ENCODE results near the gene KCNQ5.
"Not testable (repeated sequence)": the region's sequence is repeated elsewhere in the genome, so short reads cannot be mapped to it uniquely, and the experiment has no call there.

KCNQ5 gene

DNA sequence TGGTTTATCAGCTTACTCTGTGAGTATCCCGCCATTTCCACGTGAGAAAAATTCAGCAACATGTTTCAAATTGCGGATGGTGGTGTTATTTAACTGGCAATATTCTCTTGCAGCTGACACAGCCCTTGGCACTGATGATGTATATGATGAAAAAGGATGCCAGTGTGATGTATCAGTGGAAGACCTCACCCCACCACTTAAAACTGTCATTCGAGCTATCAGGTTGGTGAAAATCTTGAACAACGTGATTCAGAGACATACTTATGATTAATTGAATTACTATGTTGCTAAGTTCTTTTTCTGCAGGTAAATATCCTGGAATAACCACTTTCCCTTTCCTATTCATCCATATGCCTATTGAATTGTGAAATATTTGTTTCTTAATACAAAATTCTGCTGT lies 547.8 kb downstream of the KCNQ5 start:
- no peak for DNase-seq (ENCODE audit: low read depth in 4 of 4, low spot score in 1 of 4)

- no peak for DNase-seq (ENCODE audit: low read depth in 4 of 4, low spot score in 1 of 4)
Measured at GRCh38 chr6:73174646-73175045, 552.8 kb downstream of the KCNQ5 start.

DNA sequence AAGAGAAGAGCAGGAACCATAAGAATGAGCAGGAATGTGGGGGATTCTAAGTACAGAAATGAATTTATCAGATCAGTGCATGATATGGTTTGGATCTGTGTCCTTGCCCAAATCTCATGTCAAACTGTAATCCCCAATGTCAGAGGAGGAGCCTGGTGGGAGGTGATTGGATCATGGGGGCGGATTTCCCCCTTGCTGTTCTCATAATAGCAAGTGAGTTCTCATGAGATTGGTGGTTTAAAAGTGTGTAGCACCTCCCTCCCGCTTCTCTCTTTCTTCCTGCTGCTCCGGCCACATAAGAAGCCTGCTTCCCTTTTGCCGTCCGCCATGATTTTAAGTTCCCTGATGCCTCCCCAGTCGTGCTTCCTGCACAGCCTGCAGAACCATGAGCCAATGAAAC lies 554.2 kb downstream of the KCNQ5 start:
- DNase-seq (ENCODE audit: low read depth in 4 of 4, low spot score in 1 of 4) = no peak

- DNase-seq (ENCODE audit: low read depth in 4 of 4, low spot score in 1 of 4) = no peak
Measured at GRCh38 chr6:73177221-73177944, 555.5 kb downstream of the KCNQ5 start.

DNA sequence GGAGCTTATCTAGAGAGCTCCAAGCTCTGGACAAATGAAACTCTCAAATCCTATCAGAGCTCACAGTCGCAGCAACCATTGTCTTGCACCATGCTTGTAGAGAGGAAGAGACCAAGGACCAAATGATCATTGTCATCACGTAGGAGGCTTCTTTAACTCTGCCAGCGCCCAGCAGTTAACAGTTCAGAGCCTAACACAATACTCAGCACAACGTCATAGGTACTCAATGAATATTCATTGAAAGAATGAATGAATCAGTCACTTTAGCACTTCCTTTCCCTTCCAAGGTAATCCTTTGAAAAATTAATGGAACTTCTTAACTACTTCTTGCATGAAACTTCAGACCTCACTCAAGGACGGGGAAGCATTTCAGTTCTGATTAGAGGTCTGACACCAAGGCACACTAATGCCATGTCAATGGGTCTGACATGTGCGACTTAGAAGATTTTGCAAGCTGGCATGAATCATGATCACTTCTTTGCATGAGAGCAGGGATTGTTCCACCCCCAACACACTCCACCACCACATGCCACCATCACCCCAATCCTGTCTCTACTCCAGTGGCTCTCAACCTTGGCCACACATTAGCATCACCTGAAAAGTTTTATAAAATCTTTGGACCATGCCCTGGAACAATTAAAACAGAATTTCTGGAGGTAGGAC lies 558.3 kb downstream of the KCNQ5 start:
- DNase-seq (ENCODE audit: low read depth in 4 of 4, low spot score in 1 of 4) = no peak

DNA sequence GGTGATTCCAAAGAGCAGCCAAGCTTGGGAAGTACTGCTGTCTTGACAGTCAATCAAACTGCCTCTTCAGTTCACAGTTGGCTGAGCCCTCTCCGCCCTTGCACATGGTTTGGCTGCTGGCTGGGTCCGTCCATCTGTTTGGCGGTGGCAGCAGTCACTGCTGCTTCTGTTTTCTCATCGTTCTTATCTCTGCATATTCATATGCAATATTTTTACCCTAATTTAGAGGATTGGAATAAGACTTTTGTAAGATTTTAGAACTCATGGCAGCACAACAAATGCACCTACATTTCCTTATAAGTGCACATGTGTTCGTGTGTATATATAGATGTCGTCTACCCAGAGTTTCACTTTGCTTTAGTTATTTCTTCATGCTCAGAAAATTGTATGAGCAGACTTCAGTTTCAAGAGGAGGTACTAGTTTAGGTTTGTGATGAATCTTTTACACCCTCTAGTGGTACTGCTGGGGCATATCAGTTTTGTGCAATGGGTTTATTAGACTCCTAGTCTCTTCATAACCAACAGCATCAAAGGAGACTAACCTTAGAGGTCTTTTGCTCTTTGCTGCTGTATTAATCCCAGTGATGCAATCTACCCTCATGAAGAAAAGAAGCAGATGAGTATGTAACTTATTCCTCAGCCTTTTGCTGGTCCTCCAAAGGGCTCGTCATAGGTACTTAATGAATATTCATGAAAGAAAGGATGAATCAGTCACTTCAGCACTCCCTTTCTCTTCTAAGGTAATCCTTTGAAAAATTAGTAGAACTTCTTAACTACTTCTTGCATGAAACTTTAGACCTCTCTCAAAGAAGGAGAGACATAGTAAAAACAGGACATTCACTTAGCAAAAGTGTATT lies 559.1 kb downstream of the KCNQ5 start:
- no peak for DNase-seq (ENCODE audit: low read depth in 4 of 4, low spot score in 1 of 4)

GRCh38 chr6:73182021-73182607 lies 560.2 kb downstream of the KCNQ5 start:
- no peak for DNase-seq (ENCODE audit: low read depth in 4 of 4, low spot score in 1 of 4)

- not testable (repeated sequence) for DNase-seq (ENCODE audit: low read depth in 4 of 4, low spot score in 1 of 4)
Measured at GRCh38 chr6:73193302-73193701, 571.4 kb downstream of the KCNQ5 start.

DNA sequence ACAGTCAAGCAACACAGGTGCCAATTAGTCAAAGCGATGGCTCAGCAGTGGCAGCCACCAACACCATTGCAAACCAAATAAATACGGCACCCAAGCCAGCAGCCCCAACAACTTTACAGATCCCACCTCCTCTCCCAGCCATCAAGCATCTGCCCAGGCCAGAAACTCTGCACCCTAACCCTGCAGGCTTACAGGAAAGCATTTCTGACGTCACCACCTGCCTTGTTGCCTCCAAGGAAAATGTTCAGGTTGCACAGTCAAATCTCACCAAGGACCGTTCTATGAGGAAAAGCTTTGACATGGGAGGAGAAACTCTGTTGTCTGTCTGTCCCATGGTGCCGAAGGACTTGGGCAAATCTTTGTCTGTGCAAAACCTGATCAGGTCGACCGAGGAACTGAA lies 572.9 kb downstream of the KCNQ5 start:
- no peak for DNase-seq (ENCODE audit: low read depth in 4 of 4, low spot score in 1 of 4)

DNA sequence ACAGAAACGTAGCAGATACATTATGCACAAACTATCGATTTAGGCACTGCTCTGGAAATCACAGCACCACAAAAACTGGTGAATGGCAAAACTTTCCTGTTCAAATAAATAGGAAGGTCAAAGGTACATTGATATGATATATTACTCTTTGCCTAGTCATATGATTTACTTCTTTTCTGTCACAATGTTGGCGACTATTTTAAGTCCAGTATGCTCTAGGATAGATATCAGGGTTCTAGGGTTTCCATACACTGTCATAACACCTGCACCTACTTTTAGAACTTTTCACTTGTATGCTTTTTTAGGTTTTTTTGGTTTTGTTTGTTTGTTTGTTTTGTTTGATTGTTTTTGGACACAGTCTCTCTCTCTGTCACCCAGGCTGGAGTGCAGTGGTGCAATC lies 578.4 kb downstream of the KCNQ5 start:
- no peak for DNase-seq (ENCODE audit: low read depth in 4 of 4, low spot score in 1 of 4)

GRCh38 chr6:73200735-73201134 lies 578.9 kb downstream of the KCNQ5 start:
- no peak for DNase-seq (ENCODE audit: low read depth in 4 of 4, low spot score in 1 of 4)

GRCh38 chr6:73203098-73203497 lies 581.2 kb downstream of the KCNQ5 start:
- no peak for DNase-seq (ENCODE audit: low read depth in 4 of 4, low spot score in 1 of 4)

GRCh38 chr6:73204252-73204651 lies 582.4 kb downstream of the KCNQ5 start:
- DNase-seq (ENCODE audit: low read depth in 4 of 4, low spot score in 1 of 4) = no peak

- DNase-seq (ENCODE audit: low read depth in 4 of 4, low spot score in 1 of 4) = no peak
Measured at GRCh38 chr6:73207221-73207837, 585.5 kb downstream of the KCNQ5 start.

DNA sequence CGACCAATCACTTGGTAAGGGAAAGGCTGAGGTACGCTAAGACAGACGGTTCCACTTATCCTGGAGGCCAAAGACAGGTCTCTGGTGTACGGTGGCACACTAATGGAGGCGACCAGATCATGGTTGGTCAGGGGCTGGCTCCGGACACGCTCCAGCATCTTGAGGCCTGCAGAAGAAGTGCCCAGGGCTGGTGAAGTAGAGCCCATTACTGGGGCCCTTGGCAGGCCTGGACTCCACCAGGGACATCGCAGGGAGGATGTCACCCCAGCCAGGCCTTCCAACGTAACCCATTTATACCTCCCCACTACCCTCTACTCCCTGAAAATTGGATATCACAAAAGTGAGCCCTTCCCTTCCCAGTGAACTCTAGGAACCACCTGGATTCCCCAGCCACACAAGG lies 587.3 kb downstream of the KCNQ5 start:
- DNase-seq (ENCODE audit: low read depth in 4 of 4, low spot score in 1 of 4) = no peak

DNA sequence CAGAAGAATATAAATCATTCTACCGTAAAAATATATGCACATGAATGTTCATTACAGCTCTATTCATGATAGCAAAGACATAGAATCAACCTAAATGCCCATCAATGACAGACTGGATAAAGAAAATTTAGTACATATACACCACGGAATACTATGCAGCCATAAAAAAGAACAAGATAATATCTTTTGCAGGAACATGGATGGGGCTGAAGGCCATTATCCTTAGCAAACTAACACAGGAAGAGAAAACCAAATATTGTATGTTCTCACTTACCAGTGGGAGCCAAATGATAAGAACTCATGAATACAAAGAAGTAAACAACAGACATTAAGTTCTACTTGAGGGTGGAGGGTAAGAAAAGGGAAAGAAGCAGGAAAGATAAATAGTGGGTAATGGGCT lies 595.0 kb downstream of the KCNQ5 start:
- DNase-seq (ENCODE audit: low read depth in 4 of 4, low spot score in 1 of 4) = no peak

DNA sequence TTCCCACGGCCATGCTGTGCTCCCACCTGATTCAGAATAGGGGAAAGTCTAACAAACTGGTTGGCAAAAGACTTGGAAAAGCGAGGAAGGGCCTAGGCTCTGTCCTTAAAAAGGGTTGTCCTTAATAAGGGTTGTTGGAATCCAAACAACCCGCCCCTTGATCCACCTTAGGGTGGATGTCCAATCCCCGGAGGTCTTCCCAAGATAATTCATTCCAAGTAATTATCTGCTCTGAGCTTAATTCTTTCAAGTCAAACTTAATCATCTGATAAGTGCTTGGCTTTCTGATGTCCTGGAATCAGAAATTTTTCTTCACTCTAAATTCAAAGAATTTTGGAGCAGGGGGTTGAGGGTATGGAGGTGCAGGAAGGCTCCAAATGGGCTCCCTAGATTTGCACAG lies 603.5 kb downstream of the KCNQ5 start, which contains the start of gene KHDC1L:
Gene KHDC1L, minus strand, starts transcription at position 101 of the 400 bp plus-strand sequence. Its CDS starts 88 bp downstream, at position 13.
- no peak for DNase-seq (ENCODE audit: low read depth in 4 of 4, low spot score in 1 of 4)

- DNase-seq (ENCODE audit: low read depth in 4 of 4, low spot score in 1 of 4) = no peak
Measured at GRCh38 chr6:73227606-73228255, 605.9 kb downstream of the KCNQ5 start.

- no peak for DNase-seq (ENCODE audit: low read depth in 4 of 4, low spot score in 1 of 4)
Measured at GRCh38 chr6:73231986-73232391, 610.1 kb downstream of the KCNQ5 start.

GRCh38 chr6:73233048-73233447 lies 611.2 kb downstream of the KCNQ5 start:
- no peak for DNase-seq (ENCODE audit: low read depth in 4 of 4, low spot score in 1 of 4)
